Stimulated activated CD4-positive, alpha-beta T cell treated with anti-CD3 and anti-CD28 coated beads, Interleukin-15, amount 100 ng/mL, for 1 hour (primary cell): Measurements from ENCODE around the gene TAX1BP3.

Experiments
- DNase-seq, 2 donors: peaks; one replicate each; pipeline ENCODE4 v3.0.0-alpha.2; 2020; ENCODE audit warnings: low read depth in 1 of 2, low spot score in 1 of 2

The TAX1BP3 gene

DNA sequence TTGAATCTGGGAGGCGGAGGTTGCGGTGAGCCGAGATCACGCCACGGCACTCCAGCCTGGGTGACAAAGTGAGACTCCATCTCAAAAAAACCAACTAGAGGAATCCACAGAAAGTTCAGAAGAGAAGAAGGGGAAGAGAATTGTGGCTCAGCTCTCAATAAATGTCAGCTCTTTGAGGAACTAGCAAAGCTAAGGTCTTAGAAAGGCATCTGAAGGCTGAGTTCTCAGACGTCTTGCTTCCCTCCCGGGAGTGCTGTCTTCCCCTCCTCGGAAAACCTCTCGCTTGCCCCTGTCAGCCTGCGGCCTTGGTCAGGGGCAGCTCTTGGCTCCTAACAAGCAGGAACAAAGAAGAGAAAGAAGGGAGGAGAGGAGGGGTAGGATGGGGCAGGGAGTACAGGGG is 37.6 kb downstream of the TAX1BP3 start:
- DNase-seq, result no peak

- DNase-seq, result no peak
Observed at GRCh38 chr17:3627769-3628167, 40.6 kb downstream of the TAX1BP3 start.

- DNase-seq, result no peak
Observed at GRCh38 chr17:3626831-3627768, 41.3 kb downstream of the TAX1BP3 start.

DNA sequence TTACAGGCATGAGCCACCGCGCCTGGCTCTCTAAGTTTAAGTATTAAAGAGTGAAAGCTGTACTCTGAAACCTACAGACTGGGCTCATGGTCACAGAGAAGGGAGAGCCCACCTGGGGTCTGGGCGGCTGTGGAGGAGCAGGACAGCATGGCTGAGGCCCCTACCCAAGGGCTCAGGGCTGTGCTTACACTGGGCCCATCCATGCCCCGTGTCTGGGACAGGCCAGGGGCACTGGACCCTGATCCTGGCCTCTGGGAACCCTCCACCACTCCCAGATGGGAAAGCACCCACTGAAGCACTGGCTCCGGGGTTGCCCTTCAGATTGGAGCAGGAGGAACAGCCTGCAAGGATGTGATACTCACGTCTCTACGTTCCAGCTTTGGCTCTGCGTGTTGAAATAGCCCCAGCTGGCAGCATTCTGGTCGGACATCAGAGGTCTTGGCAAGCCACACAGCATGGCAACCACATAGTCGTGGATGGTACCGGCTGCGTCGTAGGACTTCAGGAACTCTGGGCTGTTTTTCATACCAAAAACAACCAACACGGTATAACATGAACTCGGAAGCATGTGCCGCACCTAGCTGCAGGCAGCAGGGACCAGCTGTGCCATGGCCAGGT is 45.3 kb downstream of the TAX1BP3 start:
- no peak for DNase-seq

- no peak for DNase-seq
Observed at GRCh38 chr17:3621146-3621720, 47.1 kb downstream of the TAX1BP3 start.

DNA sequence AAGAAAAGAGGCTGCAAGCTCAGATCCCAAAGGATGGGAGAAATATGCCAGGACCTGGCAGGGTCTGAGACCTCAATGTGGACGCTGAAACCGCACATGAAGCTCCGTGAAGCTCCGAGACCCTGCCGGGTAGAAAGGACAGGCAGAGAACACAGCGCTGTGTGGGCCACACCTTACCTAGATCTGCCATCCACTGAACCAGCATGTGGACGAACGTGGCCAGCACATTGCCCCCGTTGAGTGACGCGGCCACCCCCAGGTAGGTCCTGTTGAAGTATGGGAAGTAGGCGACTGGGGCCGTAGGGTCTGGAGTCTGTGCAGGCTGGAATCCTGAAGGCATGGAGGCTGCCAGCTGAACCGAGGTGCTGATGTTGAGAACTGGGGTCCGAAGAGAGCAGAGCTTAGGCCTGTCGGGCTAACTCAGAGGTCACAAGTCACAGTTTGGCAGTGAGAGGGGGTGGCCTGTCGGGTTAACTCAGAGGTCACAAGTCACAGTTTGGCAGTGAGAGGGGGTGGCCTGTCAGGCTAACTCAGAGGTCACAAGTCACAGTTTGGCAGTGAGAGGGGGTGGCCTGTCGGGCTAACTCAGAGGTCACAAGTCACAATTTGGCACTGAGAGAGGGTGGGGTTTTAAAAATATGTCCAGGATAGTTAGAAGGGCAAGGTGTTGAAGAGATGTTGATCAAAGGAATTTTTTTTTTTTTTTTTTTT is 53.1 kb downstream of the TAX1BP3 start:
- no peak for DNase-seq

DNA sequence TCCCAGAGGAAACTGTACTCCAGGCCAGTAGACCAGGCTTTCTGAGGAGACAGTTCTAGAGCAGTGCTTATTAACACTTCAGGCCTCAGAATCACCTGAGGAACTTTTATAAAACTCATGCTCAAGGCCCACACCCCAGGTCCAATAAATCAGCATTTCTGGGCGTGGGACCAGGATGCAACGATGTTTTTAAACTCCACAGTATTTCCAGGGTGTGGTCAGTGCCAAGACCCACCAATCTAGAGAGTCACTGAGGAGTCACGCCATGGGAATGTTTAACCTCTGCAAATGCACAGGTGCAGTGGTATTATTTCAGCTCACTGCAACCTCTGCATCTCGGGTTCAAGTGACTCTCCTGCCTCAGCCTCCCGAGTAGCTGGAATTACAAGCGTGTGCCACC is 55.3 kb downstream of the TAX1BP3 start:
- no peak for DNase-seq
